HEK293 (cell line): ENCODE data around the gene KRTAP5-2.
"Not testable (repeated sequence)": the region's sequence is repeated elsewhere in the genome, so short reads cannot be mapped to it uniquely, and the experiment has no call there.

ENCODE experiments used
- CTCF ChIA-PET: fragments of 350-600 bp; formaldehyde crosslinking; extraction: SDS; loops from one replicate; lab custom pipeline; 2021; ENCODE audit warnings: antibody characterized with exemption; lab: Yijun Ruan, JAX
- POLR2A ChIA-PET: fragments of 300-600 bp; formaldehyde crosslinking; extraction: SDS; loops from one replicate; lab custom pipeline; 2020; ENCODE audit warnings: antibody characterized with exemption, inconsistent platforms; lab: Yijun Ruan, JAX
- H3K27ac ChIP-seq: fragments of 200-500 bp; sonication (Bioruptor generic); 2 replicates; pipeline ENCODE4 v1.5.1; 2014; ENCODE audit warnings: low read depth, low read length, control low read depth, inconsistent platforms; ENCODE audit errors: extremely low read depth
- H3K36me3 ChIP-seq, 2 experiments: fragments of 200-500 bp in 1 of 2; sonication (Bioruptor generic) in 1 of 2; 1 replicate in 1 of 2; 2 replicates in 1 of 2; pipeline ENCODE4 v1.5.1; 2014 to 2017; ENCODE audit warnings: inconsistent platforms in 2 of 2, low read length in 2 of 2; ENCODE audit not compliant: control insufficient read depth in 2 of 2, insufficient read depth in 1 of 2
- H3K4me1 ChIP-seq: fragments of 200-500 bp; sonication (Bioruptor generic); 2 replicates; pipeline ENCODE4 v1.5.1; 2014; ENCODE audit warnings: mild to moderate bottlenecking, low read length, inconsistent platforms; ENCODE audit not compliant: control insufficient read depth, insufficient read depth
- H3K4me3 ChIP-seq: 2 replicates; pipeline ENCODE4 v1.5.1; 2011; ENCODE audit warnings: low read depth, mild to moderate bottlenecking, control low read depth, low read length, moderate library complexity
- H3K9me3 ChIP-seq: fragments of 200-500 bp; sonication (Bioruptor generic); 2 replicates; pipeline ENCODE4 v1.5.1; 2014; ENCODE audit warnings: low read depth, low read length, inconsistent platforms; ENCODE audit not compliant: control insufficient read depth, insufficient read depth
- ATF2 ChIP-seq: fragments of 450-650 bp; formaldehyde crosslinking; IDR thresholded peaks from 2 replicates; pipeline ENCODE4 v1.5.1; 2016; ENCODE audit warnings: missing biosample characterization, missing genetic modification characterization, low read depth
- EGR2 ChIP-seq: fragments of 450-650 bp; formaldehyde crosslinking; IDR thresholded peaks from 2 replicates; pipeline ENCODE4 v1.5.1; 2016; ENCODE audit warnings: low read depth, missing biosample characterization, missing genetic modification characterization
- HOXD13 ChIP-seq: sonication (generic); formaldehyde crosslinking; IDR thresholded peaks from 2 replicates; pipeline ENCODE4 v1.8.0; 2022; ENCODE audit warnings: missing genetic modification reagents, borderline replicate concordance
- KLF1 ChIP-seq: fragments of 450-650 bp; formaldehyde crosslinking; IDR thresholded peaks from 2 replicates; pipeline ENCODE4 v1.5.1; 2016; ENCODE audit warnings: missing biosample characterization, missing genetic modification characterization
- MEIS1 ChIP-seq: sonication (generic); formaldehyde crosslinking; IDR thresholded peaks from 2 replicates; pipeline ENCODE4 v1.8.1; 2022; ENCODE audit warnings: missing genetic modification reagents, mild to moderate bottlenecking, borderline replicate concordance
- PATZ1 ChIP-seq: fragments of 450-650 bp; formaldehyde crosslinking; IDR thresholded peaks from 2 replicates; pipeline ENCODE4 v1.5.1; 2016; ENCODE audit warnings: missing biosample characterization, missing genetic modification characterization
- TCF7L2 ChIP-seq: IDR thresholded peaks from 2 replicates; pipeline ENCODE4 v1.6.1; 2011; ENCODE audit warnings: low read depth, mild to moderate bottlenecking, inconsistent platforms, low read length, moderate library complexity, borderline replicate concordance
- ZNF280C ChIP-seq: fragments of 450-650 bp; formaldehyde crosslinking; IDR thresholded peaks from 2 replicates; pipeline ENCODE4 v1.5.1; 2016; ENCODE audit warnings: missing biosample characterization, missing genetic modification characterization
- ZNF324 ChIP-seq: fragments of 450-650 bp; formaldehyde crosslinking; IDR thresholded peaks from 2 replicates; pipeline ENCODE4 v1.5.1; 2016; ENCODE audit warnings: missing biosample characterization, missing genetic modification characterization
- ZNF629 ChIP-seq: fragments of 450-650 bp; formaldehyde crosslinking; IDR thresholded peaks from 2 replicates; pipeline ENCODE4 v1.5.1; 2017; ENCODE audit warnings: missing biosample characterization, missing genetic modification characterization
- ZNF776 ChIP-seq: fragments of 450-650 bp; formaldehyde crosslinking; IDR thresholded peaks from 2 replicates; pipeline ENCODE4 v1.5.0; 2017; ENCODE audit warnings: missing biosample characterization, missing genetic modification characterization, borderline replicate concordance
- ZNF791 ChIP-seq: fragments of 450-650 bp; formaldehyde crosslinking; IDR thresholded peaks from 2 replicates; pipeline ENCODE4 v1.5.1; 2016; ENCODE audit warnings: missing biosample characterization, missing genetic modification characterization
- TF ChIP-seq, protein P1 (sequence below): fragments of 450-650 bp; formaldehyde crosslinking; IDR thresholded peaks from 2 replicates; pipeline ENCODE4 v1.5.1; 2017; ENCODE audit warnings: missing biosample characterization, missing genetic modification characterization

The KRTAP5-2 gene

DNA sequence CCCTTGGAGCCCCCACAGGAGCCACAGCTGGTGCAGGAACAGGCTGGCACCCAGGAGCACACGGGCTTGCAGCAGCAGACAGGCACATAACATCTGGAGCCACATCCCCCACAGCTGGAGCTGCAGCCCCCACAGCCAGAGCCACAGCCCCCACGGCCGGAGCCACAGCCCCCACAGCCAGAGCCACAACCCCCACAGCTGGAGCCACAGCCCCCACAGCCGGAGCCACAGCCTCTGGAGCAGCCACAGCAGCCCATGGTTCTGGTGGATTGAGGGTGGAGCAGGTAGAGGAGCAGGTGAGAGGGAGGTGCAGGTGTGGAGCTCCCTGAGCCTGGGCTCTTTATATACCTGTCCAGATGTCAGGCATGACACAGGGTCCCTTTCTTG, at the start of gene KRTAP5-2:
Gene KRTAP5-2 (minus strand): TSS at position 301 of the 387 bp plus-strand sequence. CDS start 44 bp downstream, at position 257.
- ChIA-PET CTCF (interaction anchor here (0.6 to 3.1 kb wide), 8 partner anchors 9 to 112 kb away, joined by 3 to 22 read pairs (median 6); no protein-coding TSS in a partner anchor), POLR2A (no interaction called here)
- Histone ChIP-seq H3K4me1 (no peaks in the 10 kb centered on the region), H3K4me3 (no peak within 1 kb of the TSS), H3K9me3 (no peaks in the 10 kb centered on the region), H3K36me3 (no peaks in the 10 kb centered on the region), H3K27ac (no peak within 1 kb of the TSS)
- TF ChIP-seq EGR2 (tag by site-specific recombination), result no peak

GRCh38 chr11:1646540-1646939, 48.4 kb upstream of the KRTAP5-2 start:
- not testable (repeated sequence) for H3K27ac ChIP-seq, H3K4me3 ChIP-seq, H3K4me1 ChIP-seq, H3K36me3 ChIP-seq, H3K9me3 ChIP-seq
- ChIA-PET POLR2A (interaction anchor here (0.7 kb wide), 1 partner anchor 81 kb away, joined by 3 read pairs; no protein-coding TSS in a partner anchor), CTCF (interaction anchor here (0.6 to 1.2 kb wide), 7 partner anchors 45 to 513 kb away, joined by 3 to 4 read pairs (median 3); no protein-coding TSS in a partner anchor)

- CTCF ChIA-PET, result interaction anchor here (0.9 kb wide), 1 partner anchor 16 kb away, joined by 3 read pairs; the partner anchor contains the start of gene KRTAP5-5
- H3K4me1 ChIP-seq, result no peaks in the 10 kb centered on the region
Measured at GRCh38 chr11:1645357-1645821, 47.3 kb upstream of the KRTAP5-2 start.

More at GRCh38 chr11:1645357-1645821, 47.3 kb upstream of the KRTAP5-2 start:
- Histone ChIP-seq H3K9me3 (no peaks in the 10 kb centered on the region), H3K27ac (no peak overlapping the region), H3K36me3 (no peaks in the 10 kb centered on the region), H3K4me3 (no peak overlapping the region)
- TF ChIP-seq HOXD13 (CRISPR knock-in tag) (no peak), TCF7L2 (no peak), ZNF791 (tag by site-specific recombination) (no peak), KLF1 (tag by site-specific recombination) (no peak), ZNF776 (tag by site-specific recombination) (no peak), PATZ1 (tag by site-specific recombination) (no peak), ZNF324 (tag by site-specific recombination) (no peak), ATF2 (tag by site-specific recombination) (no peak), ZNF629 (tag by site-specific recombination) (no peak), MEIS1 (CRISPR knock-in tag) (no peak), ZNF280C (no peak)
- TF ChIP-seq, protein P1, sequence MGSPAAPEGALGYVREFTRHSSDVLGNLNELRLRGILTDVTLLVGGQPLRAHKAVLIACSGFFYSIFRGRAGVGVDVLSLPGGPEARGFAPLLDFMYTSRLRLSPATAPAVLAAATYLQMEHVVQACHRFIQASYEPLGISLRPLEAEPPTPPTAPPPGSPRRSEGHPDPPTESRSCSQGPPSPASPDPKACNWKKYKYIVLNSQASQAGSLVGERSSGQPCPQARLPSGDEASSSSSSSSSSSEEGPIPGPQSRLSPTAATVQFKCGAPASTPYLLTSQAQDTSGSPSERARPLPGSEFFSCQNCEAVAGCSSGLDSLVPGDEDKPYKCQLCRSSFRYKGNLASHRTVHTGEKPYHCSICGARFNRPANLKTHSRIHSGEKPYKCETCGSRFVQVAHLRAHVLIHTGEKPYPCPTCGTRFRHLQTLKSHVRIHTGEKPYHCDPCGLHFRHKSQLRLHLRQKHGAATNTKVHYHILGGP (tag by site-specific recombination), result no peak
- POLR2A ChIA-PET, result no interaction called here
